Endodermal cell (in vitro differentiated cells): Measurements from ENCODE around the gene STAC2. TPM values are rescaled to one million over a fixed set of nuclear protein-coding genes. Genes with fewer than 3 reads are reported as not detected.

ENCODE experiments used
- DNase-seq: peaks from one replicate; pipeline ENCODE4 v3.0.0-alpha.2; 2017
- H3K27ac ChIP-seq: 2 replicates; pipeline ENCODE4 v1.5.1; 2013; ENCODE audit warnings: mild to moderate bottlenecking, low read depth, low read length, moderate library complexity
- H3K27me3 ChIP-seq: 2 replicates; pipeline ENCODE4 v1.6.1; 2013; ENCODE audit warnings: mild to moderate bottlenecking, low read length, moderate library complexity; ENCODE audit not compliant: insufficient read depth, control insufficient read depth, poor library complexity, severe bottlenecking
- H3K36me3 ChIP-seq: 2 replicates; pipeline ENCODE4 v1.7.0; 2013; ENCODE audit warnings: mild to moderate bottlenecking, low read length, moderate library complexity; ENCODE audit not compliant: control insufficient read depth, insufficient read depth
- H3K4me1 ChIP-seq: one replicate; pipeline ENCODE4 v1.7.0; 2013; ENCODE audit warnings: low read length; ENCODE audit not compliant: control insufficient read depth, insufficient read depth
- H3K4me3 ChIP-seq: 2 replicates; pipeline ENCODE4 v1.5.1; 2013; ENCODE audit warnings: mild to moderate bottlenecking, low read length, moderate library complexity
- H3K9ac ChIP-seq: 2 replicates; pipeline ENCODE4 v1.6.1; 2013; ENCODE audit warnings: mild to moderate bottlenecking, low read length, moderate library complexity; ENCODE audit not compliant: poor library complexity, severe bottlenecking; ENCODE audit errors: extremely low read depth
- H3K9me3 ChIP-seq: 2 replicates; pipeline ENCODE4 v1.6.1; 2013; ENCODE audit warnings: mild to moderate bottlenecking, low read length, moderate library complexity; ENCODE audit not compliant: control insufficient read depth
- H3K27ac Mint-ChIP-seq: 2 replicates; pipeline ENCODE4 v1.8.0; 2020; ENCODE audit warnings: mixed read lengths
- H3K27me3 Mint-ChIP-seq: 2 replicates; pipeline ENCODE4 v1.8.0; 2021; ENCODE audit warnings: mild to moderate bottlenecking, mixed read lengths; ENCODE audit not compliant: insufficient read depth
- H3K36me3 Mint-ChIP-seq: 2 replicates; pipeline ENCODE4 v1.8.0; 2020; ENCODE audit warnings: low read depth, mixed read lengths
- H3K4me1 Mint-ChIP-seq: 2 replicates; pipeline ENCODE4 v1.8.0; 2020; ENCODE audit warnings: mixed read lengths
- H3K4me3 Mint-ChIP-seq: 2 replicates; pipeline ENCODE4 v1.8.0; 2020; ENCODE audit warnings: mild to moderate bottlenecking, moderate library complexity, mixed read lengths
- H3K9me3 Mint-ChIP-seq: 2 replicates; pipeline ENCODE4 v1.8.0; 2020; ENCODE audit warnings: mild to moderate bottlenecking, mixed read lengths
- CTCF ChIP-seq: fragments of 200-600 bp; sonication (generic); conservative IDR thresholded peaks from 2 replicates; pipeline ENCODE4 v1.5.0; 2021; ENCODE audit warnings: antibody characterized with exemption, mild to moderate bottlenecking
- WGBS, 2 experiments: methylation state at CpG; one replicate each; pipeline versions ENCODE4 v1.1.5 to v1.1.7; 2013; ENCODE audit warnings: missing lambda C conversion rate in 2 of 2, mixed read lengths in 1 of 2; ENCODE audit not compliant: insufficient coverage in 1 of 2, insufficient read length in 1 of 2; 5-methylcytosine and 5-hydroxymethylcytosine counted together
- total RNA-seq, 2 donors: library from RNA; stranded (reverse); fragmentation: NEBNext Ultra II Directional in 1 of 2; extraction: Animal tissue kit (Norgen Biotek cat#: 25700) in 1 of 2; gene quantifications; 2 replicates in 1 of 2; 3 replicates in 1 of 2; pipeline ENCODE4 v1.2.1, GENCODE V29; 2021

Gene STAC2
- total RNA-seq, 2 donors from 2014 or later, result 0.35 to 0.46 TPM

- 83 to 91% methylated on average over 5 to 7 of the region's 7 CpGs for WGBS, 2 experiments
- no peak overlapping the region for H3K27ac Mint-ChIP-seq
Observed at GRCh38 chr17:39208136-39208535, 17.6 kb downstream of the STAC2 start.

GRCh38 chr17:39205112-39205526 is 20.6 kb downstream of the STAC2 start:
- H3K4me3 ChIP-seq, result no peak overlapping the region
- peaks cover 5% of the 10 kb centered on the region for H3K27me3 Mint-ChIP-seq
- no peak for TF ChIP-seq CTCF
- H3K36me3 Mint-ChIP-seq, result peaks cover 47% of the 10 kb centered on the region
- no peaks in the 10 kb centered on the region for H3K9me3 Mint-ChIP-seq
- peak overlapping the region; percentile 32 for H3K27ac Mint-ChIP-seq
- peaks cover 4% of the 10 kb centered on the region for H3K4me1 ChIP-seq
- DNase-seq, result no peak
- H3K9ac ChIP-seq, result no peak overlapping the region
- H3K27ac ChIP-seq, result no peak overlapping the region
- H3K4me3 Mint-ChIP-seq, result no peak overlapping the region
- peaks cover 10% of the 10 kb centered on the region for H3K27me3 ChIP-seq
- H3K4me1 Mint-ChIP-seq, result peaks cover 18% of the 10 kb centered on the region
- H3K36me3 ChIP-seq, result peaks cover 43% of the 10 kb centered on the region
- H3K9me3 ChIP-seq, result no peaks in the 10 kb centered on the region
- 90 to 100% methylated on average over 2 to 3 of the region's 3 CpGs for WGBS, 2 experiments

More at GRCh38 chr17:39208136-39208535, 17.6 kb downstream of the STAC2 start:
- Histone ChIP-seq H3K4me3 (no peak overlapping the region), H3K27ac (no peak overlapping the region), H3K27me3 (peaks cover 20% of the 10 kb centered on the region), H3K4me1 (peaks cover 4% of the 10 kb centered on the region), H3K9ac (no peak overlapping the region), H3K36me3 (peaks cover 19% of the 10 kb centered on the region), H3K9me3 (no peaks in the 10 kb centered on the region)
- peak; percentile 69 for DNase-seq
- Mint-ChIP-seq H3K27me3 (peaks cover 25% of the 10 kb centered on the region), H3K4me1 (peaks cover 9% of the 10 kb centered on the region), H3K4me3 (no peak overlapping the region), H3K36me3 (peaks cover 21% of the 10 kb centered on the region), H3K9me3 (no peaks in the 10 kb centered on the region)
- no peak for TF ChIP-seq CTCF

- Histone ChIP-seq H3K36me3 (peaks cover 43% of the 10 kb centered on the region), H3K4me1 (peaks cover 4% of the 10 kb centered on the region), H3K27me3 (peaks cover 2% of the 10 kb centered on the region), H3K9ac (no peak overlapping the region), H3K27ac (no peak overlapping the region), H3K9me3 (no peaks in the 10 kb centered on the region), H3K4me3 (no peak overlapping the region)
- no peak for TF ChIP-seq CTCF
- Mint-ChIP-seq H3K9me3 (no peaks in the 10 kb centered on the region), H3K4me3 (no peak overlapping the region), H3K27me3 (peaks cover 3% of the 10 kb centered on the region), H3K4me1 (peaks cover 19% of the 10 kb centered on the region), H3K27ac (no peak overlapping the region), H3K36me3 (peaks cover 47% of the 10 kb centered on the region)
- 95 to 100% methylated on average over 1 to 8 of the region's 8 CpGs for WGBS, 2 experiments
- DNase-seq, result no peak
Observed at GRCh38 chr17:39204245-39204644, 21.5 kb downstream of the STAC2 start.
